Measurements from ENCODE around the gene SPO11.

Gene SPO11

DNA sequence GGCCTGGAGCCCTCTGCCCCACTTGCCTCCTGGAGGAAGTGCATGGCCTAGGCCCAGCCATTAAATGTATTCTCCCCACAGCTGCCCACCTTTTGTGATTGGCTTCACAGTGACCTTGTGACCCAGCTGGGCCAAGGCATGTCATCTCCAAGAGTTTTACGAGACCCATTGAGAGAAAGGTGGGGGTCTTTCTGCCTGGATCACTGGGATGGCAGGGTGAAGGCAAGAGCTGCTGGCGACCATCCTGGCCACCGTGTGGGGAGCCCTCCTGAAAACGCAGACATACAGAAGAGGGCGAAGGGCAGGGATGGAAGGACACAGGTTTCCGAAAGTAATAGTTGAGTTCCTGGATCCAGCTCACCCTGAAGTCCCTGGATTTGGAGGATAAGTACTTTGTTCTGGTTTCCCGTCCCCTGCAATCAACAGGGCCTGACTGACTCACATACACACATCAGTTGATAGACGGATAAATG lies 12.3 kb upstream of the SPO11 start:
- no peak for ATAC-seq

GRCh38 chr20:57317789-57318371 lies 11.7 kb upstream of the SPO11 start:
- no peak for TF ChIP-seq PPARA (CRISPR knock-in tag; IDR thresholded peaks at IDR 0.05; ENCODE audit: borderline replicate concordance)
- TF ChIP-seq ARNTL (CRISPR knock-in tag; IDR thresholded peaks at IDR 0.05; ENCODE audit: borderline replicate concordance, low read depth): no peak
- TF ChIP-seq CSRNP3 (CRISPR knock-in tag; IDR thresholded peaks at IDR 0.05): no peak
- TF ChIP-seq BACH2 (CRISPR knock-in tag; IDR thresholded peaks at IDR 0.05; ENCODE audit: borderline replicate concordance): no peak
- TF ChIP-seq ZNF8 (CRISPR knock-in tag; IDR thresholded peaks at IDR 0.05): no peak
- no peak for TF ChIP-seq TOX (CRISPR knock-in tag; IDR thresholded peaks at IDR 0.05; ENCODE audit: borderline replicate concordance)
- TF ChIP-seq ZFP3 (CRISPR knock-in tag; IDR thresholded peaks at IDR 0.05): no peak
- no peak for TF ChIP-seq ISL1 (CRISPR knock-in tag; IDR thresholded peaks at IDR 0.05)
- TF ChIP-seq, protein P1, sequence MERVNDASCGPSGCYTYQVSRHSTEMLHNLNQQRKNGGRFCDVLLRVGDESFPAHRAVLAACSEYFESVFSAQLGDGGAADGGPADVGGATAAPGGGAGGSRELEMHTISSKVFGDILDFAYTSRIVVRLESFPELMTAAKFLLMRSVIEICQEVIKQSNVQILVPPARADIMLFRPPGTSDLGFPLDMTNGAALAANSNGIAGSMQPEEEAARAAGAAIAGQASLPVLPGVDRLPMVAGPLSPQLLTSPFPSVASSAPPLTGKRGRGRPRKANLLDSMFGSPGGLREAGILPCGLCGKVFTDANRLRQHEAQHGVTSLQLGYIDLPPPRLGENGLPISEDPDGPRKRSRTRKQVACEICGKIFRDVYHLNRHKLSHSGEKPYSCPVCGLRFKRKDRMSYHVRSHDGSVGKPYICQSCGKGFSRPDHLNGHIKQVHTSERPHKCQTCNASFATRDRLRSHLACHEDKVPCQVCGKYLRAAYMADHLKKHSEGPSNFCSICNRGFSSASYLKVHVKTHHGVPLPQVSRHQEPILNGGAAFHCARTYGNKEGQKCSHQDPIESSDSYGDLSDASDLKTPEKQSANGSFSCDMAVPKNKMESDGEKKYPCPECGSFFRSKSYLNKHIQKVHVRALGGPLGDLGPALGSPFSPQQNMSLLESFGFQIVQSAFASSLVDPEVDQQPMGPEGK (CRISPR knock-in tag; IDR thresholded peaks at IDR 0.05; ENCODE audit: borderline replicate concordance): no peak
- TF ChIP-seq RARB (CRISPR knock-in tag; IDR thresholded peaks at IDR 0.05): no peak
- no peak for TF ChIP-seq CSDC2 (CRISPR knock-in tag; IDR thresholded peaks at IDR 0.05)
- no peak for TF ChIP-seq TCF4 (CRISPR knock-in tag; IDR thresholded peaks at IDR 0.05; ENCODE audit: borderline replicate concordance)
- no peak for TF ChIP-seq ZFP30 (CRISPR knock-in tag; IDR thresholded peaks at IDR 0.05)
- no peak for ATAC-seq

More for the DNA sequence above, 12.3 kb upstream of the SPO11 start:
- TF ChIP-seq SNAI2 (CRISPR knock-in tag; IDR thresholded peaks at IDR 0.05) (no peak), PPARA (CRISPR knock-in tag; IDR thresholded peaks at IDR 0.05; ENCODE audit: borderline replicate concordance) (no peak), CSRNP3 (CRISPR knock-in tag; IDR thresholded peaks at IDR 0.05) (no peak), ISL1 (CRISPR knock-in tag; IDR thresholded peaks at IDR 0.05) (no peak), OSR1 (CRISPR knock-in tag; IDR thresholded peaks at IDR 0.05) (no peak), ZNF70 (CRISPR knock-in tag; IDR thresholded peaks at IDR 0.05) (no peak), TCF4 (CRISPR knock-in tag; IDR thresholded peaks at IDR 0.05; ENCODE audit: borderline replicate concordance) (no peak), CSDC2 (CRISPR knock-in tag; IDR thresholded peaks at IDR 0.05) (no peak), ZNF8 (CRISPR knock-in tag; IDR thresholded peaks at IDR 0.05) (no peak), ZFP30 (CRISPR knock-in tag; IDR thresholded peaks at IDR 0.05) (no peak), BACH2 (CRISPR knock-in tag; IDR thresholded peaks at IDR 0.05; ENCODE audit: borderline replicate concordance) (no peak), CREB5 (CRISPR knock-in tag; IDR thresholded peaks at IDR 0.05; ENCODE audit: low read depth) (no peak), ZFP3 (CRISPR knock-in tag; IDR thresholded peaks at IDR 0.05) (no peak), ZC3H10 (CRISPR knock-in tag; IDR thresholded peaks at IDR 0.05) (no peak), ZNF565 (CRISPR knock-in tag; conservative IDR thresholded peaks at IDR 0.05; ENCODE audit: low read depth) (no peak), GLIS3 (CRISPR knock-in tag; IDR thresholded peaks at IDR 0.05) (no peak), RARB (CRISPR knock-in tag; IDR thresholded peaks at IDR 0.05) (no peak), ESRRG (CRISPR knock-in tag; IDR thresholded peaks at IDR 0.05) (no peak)
- TF ChIP-seq, protein P2, sequence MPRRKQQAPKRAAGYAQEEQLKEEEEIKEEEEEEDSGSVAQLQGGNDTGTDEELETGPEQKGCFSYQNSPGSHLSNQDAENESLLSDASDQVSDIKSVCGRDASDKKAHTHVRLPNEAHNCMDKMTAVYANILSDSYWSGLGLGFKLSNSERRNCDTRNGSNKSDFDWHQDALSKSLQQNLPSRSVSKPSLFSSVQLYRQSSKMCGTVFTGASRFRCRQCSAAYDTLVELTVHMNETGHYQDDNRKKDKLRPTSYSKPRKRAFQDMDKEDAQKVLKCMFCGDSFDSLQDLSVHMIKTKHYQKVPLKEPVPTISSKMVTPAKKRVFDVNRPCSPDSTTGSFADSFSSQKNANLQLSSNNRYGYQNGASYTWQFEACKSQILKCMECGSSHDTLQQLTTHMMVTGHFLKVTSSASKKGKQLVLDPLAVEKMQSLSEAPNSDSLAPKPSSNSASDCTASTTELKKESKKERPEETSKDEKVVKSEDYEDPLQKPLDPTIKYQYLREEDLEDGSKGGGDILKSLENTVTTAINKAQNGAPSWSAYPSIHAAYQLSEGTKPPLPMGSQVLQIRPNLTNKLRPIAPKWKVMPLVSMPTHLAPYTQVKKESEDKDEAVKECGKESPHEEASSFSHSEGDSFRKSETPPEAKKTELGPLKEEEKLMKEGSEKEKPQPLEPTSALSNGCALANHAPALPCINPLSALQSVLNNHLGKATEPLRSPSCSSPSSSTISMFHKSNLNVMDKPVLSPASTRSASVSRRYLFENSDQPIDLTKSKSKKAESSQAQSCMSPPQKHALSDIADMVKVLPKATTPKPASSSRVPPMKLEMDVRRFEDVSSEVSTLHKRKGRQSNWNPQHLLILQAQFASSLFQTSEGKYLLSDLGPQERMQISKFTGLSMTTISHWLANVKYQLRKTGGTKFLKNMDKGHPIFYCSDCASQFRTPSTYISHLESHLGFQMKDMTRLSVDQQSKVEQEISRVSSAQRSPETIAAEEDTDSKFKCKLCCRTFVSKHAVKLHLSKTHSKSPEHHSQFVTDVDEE (CRISPR knock-in tag; IDR thresholded peaks at IDR 0.05): no peak
- TF ChIP-seq, protein P1 (CRISPR knock-in tag; IDR thresholded peaks at IDR 0.05; ENCODE audit: borderline replicate concordance): no peak
